PC-9 (cell line): Measurements from ENCODE around the gene PRKD1. TPM values are rescaled to one million over a fixed set of nuclear protein-coding genes. Genes with fewer than 3 reads are reported as not detected.

Experiments
- BruUV-seq: library from RNA; stranded (reverse); fragments of 400-500 nt; replicated peaks from 2 replicates; lab custom pipeline; 2021; lab: Mats Ljungman, UMichigan
- CTCF ChIA-PET: fragments of 300-600 bp; sonication (Branson Sonifier 250); formaldehyde crosslinking; loops from one replicate; lab custom pipeline; 2022; ENCODE audit warnings: antibody characterized with exemption; lab: Charles Lee
- POLR2A ChIA-PET: fragments of 300-600 bp; sonication (Branson Sonifier 250); formaldehyde crosslinking; loops from one replicate; lab custom pipeline; 2022; ENCODE audit warnings: antibody characterized with exemption; ENCODE audit not compliant: unreplicated experiment; lab: Charles Lee
- DNase-seq, 2 experiments: peaks; one replicate each; pipeline versions ENCODE4 v3.0.0 to v3.0.0-alpha.2; 2015 to 2022; ENCODE audit warnings: mixed read lengths in 1 of 2
- H2AFZ ChIP-seq: fragments of 200-600 bp; sonication (generic); 2 replicates; pipeline ENCODE4 v1.8.1; 2017; ENCODE audit warnings: antibody characterized with exemption
- H3F3A ChIP-seq: fragments of 200-600 bp; sonication (generic); 2 replicates; pipeline ENCODE4 v1.8.1; 2017; ENCODE audit warnings: antibody characterized with exemption, mild to moderate bottlenecking, low read depth; ENCODE audit not compliant: insufficient read depth
- H3K27ac ChIP-seq: fragments of 200-600 bp; sonication (generic); 2 replicates; pipeline ENCODE4 v1.6.1; 2016; ENCODE audit warnings: mixed run types
- H3K27me3 ChIP-seq: fragments of 200-600 bp; sonication (generic); 2 replicates; pipeline ENCODE4 v1.6.1; 2016; ENCODE audit warnings: low read depth, mixed run types; ENCODE audit not compliant: insufficient read depth
- H3K36me3 ChIP-seq: fragments of 200-600 bp; sonication (generic); 2 replicates; pipeline ENCODE4 v1.6.1; 2016; ENCODE audit warnings: low read depth, mixed run types
- H3K4me1 ChIP-seq: fragments of 200-600 bp; sonication (generic); replicated peaks from 2 replicates; pipeline ENCODE4 v1.6.1; 2016; ENCODE audit warnings: mixed run types; ENCODE audit not compliant: insufficient read depth
- H3K4me2 ChIP-seq: fragments of 200-600 bp; sonication (generic); 2 replicates; pipeline ENCODE4 v1.6.1; 2017; ENCODE audit warnings: mixed run types
- H3K4me3 ChIP-seq: fragments of 200-600 bp; sonication (generic); 2 replicates; pipeline ENCODE4 v1.6.1; 2016; ENCODE audit warnings: mixed run types
- H3K79me2 ChIP-seq: fragments of 200-600 bp; sonication (generic); 2 replicates; pipeline ENCODE4 v1.6.1; 2017; ENCODE audit warnings: low read depth, mixed run types
- H3K9me2 ChIP-seq: fragments of 200-600 bp; sonication (generic); 2 replicates; pipeline ENCODE4 v1.8.1; 2017; ENCODE audit warnings: mild to moderate bottlenecking; ENCODE audit not compliant: insufficient read depth
- H3K9me3 ChIP-seq: fragments of 200-600 bp; sonication (generic); 2 replicates; pipeline ENCODE4 v1.8.1; 2016; ENCODE audit warnings: low read depth; ENCODE audit not compliant: insufficient read depth
- H4K20me1 ChIP-seq: fragments of 200-600 bp; sonication (generic); 2 replicates; pipeline ENCODE4 v1.8.1; 2017; ENCODE audit not compliant: insufficient read depth
- CTCF ChIP-seq: fragments of 200-600 bp; sonication (generic); conservative IDR thresholded peaks from 2 replicates; pipeline ENCODE4 v1.6.1; 2017; ENCODE audit warnings: mixed run types, antibody characterized with exemption, mild to moderate bottlenecking, moderate library complexity
- EZH2 ChIP-seq: fragments of 200-600 bp; sonication (generic); IDR thresholded peaks from 2 replicates; pipeline ENCODE4 v1.8.0; 2017; ENCODE audit warnings: antibody characterized with exemption, low read depth
- intact Hi-C: fragments of 100-400 bp; cut with micrococcal nuclease; formaldehyde crosslinking; loops from one replicate; pipeline ENCODE4 v1.10.0; 2022; ENCODE audit not compliant: unreplicated experiment
- total RNA-seq: library from RNA; stranded (reverse); gene quantifications from 2 replicates; pipeline ENCODE4 v1.2.3, GENCODE V29; 2021

Gene PRKD1
- total RNA-seq, 1 experiment from 2014 or later = 0.98 TPM

GRCh38 chr14:29847056-29847380, 80.6 kb downstream of the PRKD1 start:
- ChIA-PET CTCF (no interaction called here), POLR2A (no interaction called here)
- H3K36me3 ChIP-seq = no peaks in the 10 kb centered on the region
- H3K4me3 ChIP-seq = no peak overlapping the region
- H3K4me1 ChIP-seq = no peaks in the 10 kb centered on the region
- no peak overlapping the region for H3K4me2 ChIP-seq
- H4K20me1 ChIP-seq = no peaks in the 10 kb centered on the region
- H3K9me3 ChIP-seq = no peaks in the 10 kb centered on the region
- no peak overlapping the region for H3K27ac ChIP-seq
- no peak for DNase-seq
- TF ChIP-seq EZH2 (no peak), CTCF (no peak)
- H3K9me2 ChIP-seq = no peaks in the 10 kb centered on the region
- intact Hi-C loops = no loop called here
- H2AFZ ChIP-seq = no peak overlapping the region
- H3K79me2 ChIP-seq = no peaks in the 10 kb centered on the region
- no TSS peak for BruUV-seq
- H3K27me3 ChIP-seq = no peaks in the 10 kb centered on the region
- no peaks in the 10 kb centered on the region for H3F3A ChIP-seq

GRCh38 chr14:29846339-29847055, 81.2 kb downstream of the PRKD1 start:
- ChIA-PET CTCF (no interaction called here), POLR2A (no interaction called here)
- no peaks in the 10 kb centered on the region for H3K4me1 ChIP-seq
- no peaks in the 10 kb centered on the region for H4K20me1 ChIP-seq
- no peaks in the 10 kb centered on the region for H3K9me2 ChIP-seq
- H2AFZ ChIP-seq = no peak overlapping the region
- no peak for DNase-seq
- no peak overlapping the region for H3K4me2 ChIP-seq
- H3K27me3 ChIP-seq = no peaks in the 10 kb centered on the region
- no peaks in the 10 kb centered on the region for H3F3A ChIP-seq
- H3K4me3 ChIP-seq = no peak overlapping the region
- no peaks in the 10 kb centered on the region for H3K9me3 ChIP-seq
- H3K27ac ChIP-seq = no peak overlapping the region
- H3K79me2 ChIP-seq = no peaks in the 10 kb centered on the region
- BruUV-seq = no TSS peak
- H3K36me3 ChIP-seq = no peaks in the 10 kb centered on the region
- intact Hi-C loops = no loop called here
- TF ChIP-seq CTCF (no peak), EZH2 (no peak)

GRCh38 chr14:29843981-29844380, 83.7 kb downstream of the PRKD1 start:
- CTCF ChIA-PET = no interaction called here
- intact Hi-C loops = no loop called here

More at GRCh38 chr14:29843981-29844380, 83.7 kb downstream of the PRKD1 start:
- Histone ChIP-seq H3K36me3 (no peaks in the 10 kb centered on the region), H2AFZ (no peak overlapping the region), H3K27ac (no peak overlapping the region), H3K4me3 (no peak overlapping the region), H3K4me2 (no peak overlapping the region), H3K9me3 (no peaks in the 10 kb centered on the region), H3K79me2 (no peaks in the 10 kb centered on the region), H3K9me2 (no peaks in the 10 kb centered on the region), H4K20me1 (no peaks in the 10 kb centered on the region), H3K4me1 (no peaks in the 10 kb centered on the region), H3K27me3 (no peaks in the 10 kb centered on the region), H3F3A (no peaks in the 10 kb centered on the region)
- no TSS peak for BruUV-seq
- no peak for TF ChIP-seq EZH2
- TF ChIP-seq CTCF = no peak
- POLR2A ChIA-PET = no interaction called here
- DNase-seq = no peak
